Ishikawa (cell line): Measurements from ENCODE around the gene RESP18.

Source experiments
- CEBPB ChIP-seq: IDR thresholded peaks from 2 replicates; pipeline ENCODE4 v1.6.1; 2012
- CREB1 ChIP-seq: IDR thresholded peaks from 2 replicates; pipeline ENCODE4 v1.6.1; 2012; ENCODE audit warnings: low read depth
- EGR1 ChIP-seq: IDR thresholded peaks from 2 replicates; pipeline ENCODE4 v1.6.1; 2012
- EP300 ChIP-seq: IDR thresholded peaks from 2 replicates; pipeline ENCODE4 v1.6.1; 2012; ENCODE audit warnings: borderline replicate concordance
- FOXM1 ChIP-seq: IDR thresholded peaks from 2 replicates; pipeline ENCODE4 v1.6.1; 2012; ENCODE audit warnings: low read depth, borderline replicate concordance
- MAX ChIP-seq: IDR thresholded peaks from 2 replicates; pipeline ENCODE4 v1.6.1; 2012
- NFIC ChIP-seq: IDR thresholded peaks from 2 replicates; pipeline ENCODE4 v1.6.1; 2012
- RAD21 ChIP-seq: IDR thresholded peaks from 2 replicates; pipeline ENCODE4 v1.6.1; 2012; ENCODE audit warnings: low read depth
- REST ChIP-seq: IDR thresholded peaks from 2 replicates; pipeline ENCODE4 v1.6.1; 2012; ENCODE audit warnings: low read depth, mild to moderate bottlenecking
- TAF1 ChIP-seq: IDR thresholded peaks from 2 replicates; pipeline ENCODE4 v1.6.1; 2012; ENCODE audit warnings: low read depth, mild to moderate bottlenecking
- TCF12 ChIP-seq: IDR thresholded peaks from 2 replicates; pipeline ENCODE4 v1.6.1; 2012; ENCODE audit warnings: low read depth
- TEAD4 ChIP-seq: IDR thresholded peaks from 2 replicates; pipeline ENCODE4 v1.6.1; 2012
- USF1 ChIP-seq: IDR thresholded peaks from 2 replicates; pipeline ENCODE4 v1.6.1; 2012
- YY1 ChIP-seq: IDR thresholded peaks from 2 replicates; pipeline ENCODE4 v1.6.1; 2012; ENCODE audit warnings: low read depth
- ZBTB7A ChIP-seq: IDR thresholded peaks from 2 replicates; pipeline ENCODE4 v1.6.1; 2012; ENCODE audit warnings: low read depth

Gene RESP18

GRCh38 chr2:219356834-219357233 is 24.3 kb upstream of the RESP18 start:
- TF ChIP-seq NFIC (no peak), YY1 (no peak), REST (no peak)

GRCh38 chr2:219354582-219354981 is 22.0 kb upstream of the RESP18 start:
- TF ChIP-seq YY1 (no peak), REST (no peak), RAD21 (no peak), TAF1 (no peak), TEAD4 (no peak), NFIC (no peak), ZBTB7A (no peak), MAX (no peak), USF1 (no peak), CREB1 (no peak), EGR1 (no peak), FOXM1 (no peak), TCF12 (no peak), CEBPB (no peak), EP300 (no peak)

- no peak for TF ChIP-seq CREB1
- TF ChIP-seq FOXM1 = no peak
- no peak for TF ChIP-seq MAX
- TF ChIP-seq YY1 = no peak
- no peak for TF ChIP-seq CEBPB
- TF ChIP-seq ZBTB7A = no peak
- TF ChIP-seq REST = no peak
- TF ChIP-seq TAF1 = no peak
- TF ChIP-seq USF1 = no peak
- TF ChIP-seq TEAD4 = no peak
- TF ChIP-seq NFIC = no peak
- no peak for TF ChIP-seq EP300
- TF ChIP-seq EGR1 = no peak
- no peak for TF ChIP-seq TCF12
- no peak for TF ChIP-seq RAD21
Measured at GRCh38 chr2:219353129-219353528, 20.6 kb upstream of the RESP18 start.

GRCh38 chr2:219352448-219353023 is 20.0 kb upstream of the RESP18 start:
- no peak for TF ChIP-seq FOXM1
- TF ChIP-seq RAD21 = peak; percentile 71

GRCh38 chr2:219350710-219351221 is 18.2 kb upstream of the RESP18 start:
- TF ChIP-seq NFIC (no peak), TEAD4 (no peak), USF1 (no peak), TAF1 (no peak), RAD21 (no peak), TCF12 (no peak), EGR1 (no peak), EP300 (no peak), CEBPB (no peak), REST (no peak), MAX (no peak), ZBTB7A (no peak), FOXM1 (no peak), YY1 (no peak), CREB1 (no peak)
